Measurements from ENCODE around the gene COL27A1. TPM values are rescaled to one million over a fixed set of nuclear protein-coding genes. Genes with fewer than 3 reads are reported as not detected.
A peak's percentile ranks its signal among the peaks of the same experiment; 100 is the strongest.

Gene COL27A1
- polyA plus RNA-seq, 2 of the 4 experiments (the other 2 are of a cell fraction), result 6.9 to 20.6 TPM

DNA sequence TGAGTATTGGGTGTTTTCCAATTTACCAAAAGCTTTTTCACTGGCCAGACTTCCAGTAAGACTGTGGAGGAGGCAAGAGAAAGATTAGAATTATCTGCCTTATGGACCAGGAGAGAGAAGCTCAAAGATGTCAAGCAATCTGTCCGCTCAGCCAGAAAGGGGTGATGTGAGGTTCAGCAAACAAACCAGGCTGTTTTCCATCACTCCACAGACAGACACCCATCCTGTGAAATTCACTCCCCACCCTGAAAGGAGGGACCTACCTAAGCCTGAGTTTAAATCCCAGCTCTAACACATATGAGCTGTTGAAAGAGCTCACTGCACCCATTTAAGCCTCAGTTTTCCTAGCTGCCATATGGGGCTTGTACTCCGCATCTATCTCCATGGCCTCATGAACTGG is 14.9 kb upstream of the COL27A1 start:
- Histone ChIP-seq H3K4me1 (0 out of 3 replicates have a peak, but pooled peaks cover 7% of the 10 kb centered on the region), H3K4me2 (no peak overlapping the region), H3K9me3 (no peaks in the 10 kb centered on the region; the same call in 2 of the 3 replicates), H3K27ac (no peak overlapping the region), H3K4me3 (no peak overlapping the region)
- ChIA-PET POLR2A (no interaction called here), CTCF (interaction anchor here (0.6 to 11.7 kb wide), 10 partner anchors 8 to 151 kb away, joined by 3 to 98 read pairs (median 5); partner anchors contain the start of gene COL27A1)
- WGBS (ENCODE audit: missing lambda C conversion rate), result 97% methylated on average over 2 of the region's 2 CpGs
- no peak for ATAC-seq
- no peak for DNase-seq (ENCODE audit: low read depth in 1 of 2, low spot score in 1 of 2)
- TF ChIP-seq MAFK (IDR thresholded peaks at IDR 0.05; ENCODE audit: partially characterized antibody), result no peak
- no peak for TF ChIP-seq NR3C1 (IDR thresholded peaks at IDR 0.05)
- TF ChIP-seq FOSL2 (IDR thresholded peaks at IDR 0.05), result no peak
- no peak for TF ChIP-seq FOSL2 (CRISPR knock-in tag; IDR thresholded peaks at IDR 0.05)
- no peak for TF ChIP-seq NPAS2 (CRISPR knock-in tag; IDR thresholded peaks at IDR 0.05; ENCODE audit: borderline replicate concordance)
- no peak for TF ChIP-seq GATA3 (IDR thresholded peaks at IDR 0.05; ENCODE audit: borderline replicate concordance)
- TF ChIP-seq CHD4 (IDR thresholded peaks at IDR 0.05; ENCODE audit: borderline replicate concordance), result no peak
- no peak for FAIRE-seq

DNA sequence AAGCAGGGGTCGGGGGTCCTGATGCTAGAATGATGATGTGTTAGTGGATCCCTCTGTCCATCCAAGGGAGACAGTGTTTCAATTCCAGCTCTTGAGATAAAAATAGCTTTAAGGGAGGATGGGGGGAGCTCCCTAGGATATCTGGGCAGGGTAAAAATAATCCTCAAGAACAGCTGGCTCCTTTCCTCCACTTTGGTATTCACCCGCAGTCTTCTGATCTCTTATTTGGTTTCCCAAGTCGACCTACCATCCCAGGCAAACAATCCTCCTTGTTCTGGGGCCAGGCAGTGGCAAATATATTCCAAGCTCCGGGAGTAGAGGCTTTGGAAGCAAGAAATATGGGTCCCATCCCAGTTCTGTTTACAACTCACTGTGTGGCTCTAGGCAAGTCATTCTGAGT is 14.5 kb upstream of the COL27A1 start:
- H3K9me3 ChIP-seq, result no peaks in the 10 kb centered on the region; the same call in 2 of the 3 replicates
- FAIRE-seq (no peak), ATAC-seq (no peak), DNase-seq (ENCODE audit: low read depth in 1 of 2, low spot score in 1 of 2) (no peak)
- no peak overlapping the region for H3K4me2 ChIP-seq
- ChIA-PET CTCF (interaction anchor here (0.8 to 11.7 kb wide), 10 partner anchors 8 to 150 kb away, joined by 3 to 98 read pairs (median 6); partner anchors contain the start of gene COL27A1), POLR2A (no interaction called here)
- TF ChIP-seq, protein P1, sequence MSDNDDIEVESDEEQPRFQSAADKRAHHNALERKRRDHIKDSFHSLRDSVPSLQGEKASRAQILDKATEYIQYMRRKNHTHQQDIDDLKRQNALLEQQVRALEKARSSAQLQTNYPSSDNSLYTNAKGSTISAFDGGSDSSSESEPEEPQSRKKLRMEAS (IDR thresholded peaks at IDR 0.05), result no peak
- no peak for TF ChIP-seq KDM5A (IDR thresholded peaks at IDR 0.05)
- TF ChIP-seq BHLHE40 (IDR thresholded peaks at IDR 0.05; ENCODE audit: low read depth, low read length), result no peak
- no peak overlapping the region for H3K27ac ChIP-seq
- WGBS (ENCODE audit: missing lambda C conversion rate), result 37% methylated on average over 4 of the region's 4 CpGs
- no peak overlapping the region for H3K4me3 ChIP-seq
- H3K4me1 ChIP-seq, result 0 out of 3 replicates have a peak, but pooled peaks cover 7% of the 10 kb centered on the region

DNA sequence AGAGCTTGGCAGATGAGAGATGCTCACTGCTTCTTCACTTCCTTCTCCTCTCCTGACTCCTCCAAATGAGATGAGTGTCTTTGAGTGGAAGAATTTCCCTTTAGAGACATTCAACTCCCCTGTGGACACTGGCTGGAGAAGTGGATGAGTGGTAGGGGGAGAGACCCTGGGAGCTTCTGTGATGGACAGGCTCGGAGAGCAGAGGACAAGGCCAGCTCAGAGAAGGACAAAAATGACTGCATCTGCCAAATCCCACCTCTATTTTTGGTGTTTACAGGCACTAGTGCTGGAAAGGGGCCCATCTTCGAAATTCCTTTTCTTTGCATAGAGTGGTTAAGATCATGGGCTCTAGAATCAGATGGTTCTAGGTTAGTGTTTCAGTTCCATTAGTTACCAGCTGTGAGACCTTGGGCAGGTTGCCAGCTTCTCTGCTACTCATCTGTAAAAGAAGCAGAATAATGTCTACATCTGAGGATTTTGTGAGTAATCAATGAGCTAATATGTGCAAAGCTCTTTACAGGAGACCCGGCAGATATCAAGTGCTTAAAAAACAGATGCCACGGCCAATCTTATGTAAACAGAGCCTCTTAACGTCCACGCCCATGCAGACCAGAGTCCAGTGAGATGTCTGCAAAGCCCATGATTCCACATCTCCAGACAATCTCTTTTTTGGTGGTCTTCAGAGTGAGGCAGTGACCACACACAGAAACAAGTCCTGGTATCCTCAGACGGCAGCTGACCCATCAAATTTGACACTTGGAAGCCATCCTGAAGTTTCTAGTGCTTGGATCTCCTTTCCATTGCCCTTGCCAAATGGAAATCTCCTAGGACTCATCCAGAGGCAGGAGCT is 13.6 kb upstream of the COL27A1 start:
- DNase-seq (ENCODE audit: low read depth in 1 of 2, low spot score in 1 of 2) (no peak), FAIRE-seq (no peak), ATAC-seq (no peak; a peak in 1 of 6 replicates)
- H3K9me3 ChIP-seq, result no peaks in the 10 kb centered on the region; the same call in 2 of the 3 replicates
- CTCF ChIA-PET, result interaction anchor here (1.2 to 11.7 kb wide), 10 partner anchors 9 to 149 kb away, joined by 3 to 98 read pairs (median 6); partner anchors contain the start of gene COL27A1
- POLR2A ChIA-PET, result no interaction called here
- H3K4me3 ChIP-seq, result no peak overlapping the region
- peak overlapping the region; percentile 27; the same call in 1 of the 3 replicates for H3K4me2 ChIP-seq
- no peak overlapping the region for H3K27ac ChIP-seq
- no peak for TF ChIP-seq ZSCAN20 (CRISPR knock-in tag; IDR thresholded peaks at IDR 0.05)
- no peak for TF ChIP-seq HOXB5 (CRISPR knock-in tag; IDR thresholded peaks at IDR 0.05)
- TF ChIP-seq HEYL (CRISPR knock-in tag; IDR thresholded peaks at IDR 0.05), result no peak
- TF ChIP-seq KDM5A (IDR thresholded peaks at IDR 0.05), result no peak
- no peak for TF ChIP-seq ZNF302 (CRISPR knock-in tag; IDR thresholded peaks at IDR 0.05)
- no peak for TF ChIP-seq CBX2 (IDR thresholded peaks at IDR 0.05; ENCODE audit: borderline replicate concordance, low read depth)
- TF ChIP-seq RAD21 (conservative IDR thresholded peaks at IDR 0.05 in 1 of 2, IDR thresholded peaks at IDR 0.05 in 1 of 2), result no peak
- TF ChIP-seq CHD4 (IDR thresholded peaks at IDR 0.05; ENCODE audit: borderline replicate concordance), result no peak
- TF ChIP-seq, protein P2, sequence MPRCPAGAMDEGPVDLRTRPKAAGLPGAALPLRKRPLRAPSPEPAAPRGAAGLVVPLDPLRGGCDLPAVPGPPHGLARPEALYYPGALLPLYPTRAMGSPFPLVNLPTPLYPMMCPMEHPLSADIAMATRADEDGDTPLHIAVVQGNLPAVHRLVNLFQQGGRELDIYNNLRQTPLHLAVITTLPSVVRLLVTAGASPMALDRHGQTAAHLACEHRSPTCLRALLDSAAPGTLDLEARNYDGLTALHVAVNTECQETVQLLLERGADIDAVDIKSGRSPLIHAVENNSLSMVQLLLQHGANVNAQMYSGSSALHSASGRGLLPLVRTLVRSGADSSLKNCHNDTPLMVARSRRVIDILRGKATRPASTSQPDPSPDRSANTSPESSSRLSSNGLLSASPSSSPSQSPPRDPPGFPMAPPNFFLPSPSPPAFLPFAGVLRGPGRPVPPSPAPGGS (IDR thresholded peaks at IDR 0.05), result no peak
- TF ChIP-seq, protein P3, sequence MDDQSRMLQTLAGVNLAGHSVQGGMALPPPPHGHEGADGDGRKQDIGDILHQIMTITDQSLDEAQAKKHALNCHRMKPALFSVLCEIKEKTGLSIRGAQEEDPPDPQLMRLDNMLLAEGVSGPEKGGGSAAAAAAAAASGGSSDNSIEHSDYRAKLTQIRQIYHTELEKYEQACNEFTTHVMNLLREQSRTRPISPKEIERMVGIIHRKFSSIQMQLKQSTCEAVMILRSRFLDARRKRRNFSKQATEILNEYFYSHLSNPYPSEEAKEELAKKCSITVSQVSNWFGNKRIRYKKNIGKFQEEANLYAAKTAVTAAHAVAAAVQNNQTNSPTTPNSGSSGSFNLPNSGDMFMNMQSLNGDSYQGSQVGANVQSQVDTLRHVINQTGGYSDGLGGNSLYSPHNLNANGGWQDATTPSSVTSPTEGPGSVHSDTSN (IDR thresholded peaks at IDR 0.05), result no peak
- no peak for TF ChIP-seq FOSL2 (IDR thresholded peaks at IDR 0.05)
- no peak for TF ChIP-seq FOSL2 (CRISPR knock-in tag; IDR thresholded peaks at IDR 0.05)
- no peak for TF ChIP-seq EHF (CRISPR knock-in tag; IDR thresholded peaks at IDR 0.05)
- TF ChIP-seq NR3C1 (IDR thresholded peaks at IDR 0.05), result no peak
- no peak for TF ChIP-seq KDM1A (IDR thresholded peaks at IDR 0.05; ENCODE audit: low read depth)
- no peak for TF ChIP-seq EP300 (IDR thresholded peaks at IDR 0.05)
- no peak for TF ChIP-seq HOXB13 (CRISPR knock-in tag; IDR thresholded peaks at IDR 0.05; ENCODE audit: low read depth)
- no peak for TF ChIP-seq ZFP36 (IDR thresholded peaks at IDR 0.05; ENCODE audit: borderline replicate concordance, partially characterized antibody)
- no peak for TF ChIP-seq JUN (IDR thresholded peaks at IDR 0.05)
- TF ChIP-seq, protein P4, sequence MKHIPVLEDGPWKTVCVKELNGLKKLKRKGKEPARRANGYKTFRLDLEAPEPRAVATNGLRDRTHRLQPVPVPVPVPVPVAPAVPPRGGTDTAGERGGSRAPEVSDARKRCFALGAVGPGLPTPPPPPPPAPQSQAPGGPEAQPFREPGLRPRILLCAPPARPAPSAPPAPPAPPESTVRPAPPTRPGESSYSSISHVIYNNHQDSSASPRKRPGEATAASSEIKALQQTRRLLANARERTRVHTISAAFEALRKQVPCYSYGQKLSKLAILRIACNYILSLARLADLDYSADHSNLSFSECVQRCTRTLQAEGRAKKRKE (CRISPR knock-in tag; IDR thresholded peaks at IDR 0.05; ENCODE audit: low read depth), result no peak
- TF ChIP-seq SREBF2 (IDR thresholded peaks at IDR 0.05), result no peak
- H3K4me1 ChIP-seq, result 0 out of 3 replicates have a peak, but pooled peaks cover 7% of the 10 kb centered on the region
- WGBS (ENCODE audit: missing lambda C conversion rate), result 25% methylated on average over 7 of the region's 7 CpGs

Measured in A549 (cell line).